ENCODE data around the gene PABPC3.

- TF ChIP-seq EP300 (IDR thresholded peaks at IDR 0.05; ENCODE audit: borderline replicate concordance in 1 of 2, control insufficient read depth in 1 of 2, low read depth in 2 of 2, low read length in 2 of 2), result no peak
- TF ChIP-seq MXI1 (IDR thresholded peaks at IDR 0.05; ENCODE audit: low read depth, low read length), result no peak
- TF ChIP-seq RCOR1 (conservative IDR thresholded peaks at IDR 0.05; ENCODE audit: low read depth, low read length), result no peak
- TF ChIP-seq NFYB (IDR thresholded peaks at IDR 0.05; ENCODE audit: insufficient read depth, low read depth, low read length), result no peak
- TF ChIP-seq POLR2A (IDR thresholded peaks at IDR 0.05; ENCODE audit: low read depth, low read length), result no peak
- no peak for TF ChIP-seq MTA3 (IDR thresholded peaks at IDR 0.05; ENCODE audit: borderline replicate concordance, low read length)
- TF ChIP-seq, protein P1, sequence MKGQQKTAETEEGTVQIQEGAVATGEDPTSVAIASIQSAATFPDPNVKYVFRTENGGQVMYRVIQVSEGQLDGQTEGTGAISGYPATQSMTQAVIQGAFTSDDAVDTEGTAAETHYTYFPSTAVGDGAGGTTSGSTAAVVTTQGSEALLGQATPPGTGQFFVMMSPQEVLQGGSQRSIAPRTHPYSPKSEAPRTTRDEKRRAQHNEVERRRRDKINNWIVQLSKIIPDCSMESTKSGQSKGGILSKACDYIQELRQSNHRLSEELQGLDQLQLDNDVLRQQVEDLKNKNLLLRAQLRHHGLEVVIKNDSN (IDR thresholded peaks at IDR 0.05; ENCODE audit: borderline replicate concordance, extremely low read length, insufficient read depth, low read depth, low read length), result no peak
- TF ChIP-seq BACH1 (IDR thresholded peaks at IDR 0.05; ENCODE audit: borderline replicate concordance), result no peak
- no peak for TF ChIP-seq KAT2A (conservative IDR thresholded peaks at IDR 0.05; ENCODE audit: control insufficient read depth, low read depth, low read length)
Observed at GRCh38 chr13:25111585-25111956, 15.6 kb downstream of the PABPC3 start.

Measured in GM12878 (cell line).